Measurements from ENCODE around the gene CD47. TPM values are rescaled to one million over a fixed set of nuclear protein-coding genes. Genes with fewer than 3 reads are reported as not detected.

The CD47 gene
- total RNA-seq, 1 experiment from 2014 or later, result 16.3 TPM

GRCh38 chr3:108024146-108024850 lies 66.5 kb downstream of the CD47 start:
- Mint-ChIP-seq H3K4me3 (no peak overlapping the region), H3K36me3 (peaks cover 10% of the 10 kb centered on the region; the same call in 1 of the 2 replicates), H3K27me3 (ENCODE audit: low read depth) (peaks cover 3% of the 10 kb centered on the region; the same call in 1 of the 2 replicates), H3K4me1 (peaks cover 28% of the 10 kb centered on the region), H3K9me3 (peaks cover 9% of the 10 kb centered on the region), H3K27ac (no peak overlapping the region)
- no peak for TF ChIP-seq ZNF263 (CRISPR knock-in tag; IDR thresholded peaks at IDR 0.05; ENCODE audit: low read depth)
- TF ChIP-seq CDX4 (CRISPR knock-in tag; IDR thresholded peaks at IDR 0.05; ENCODE audit: borderline replicate concordance), result no peak
- TF ChIP-seq ATF6 (CRISPR knock-in tag; IDR thresholded peaks at IDR 0.05), result no peak
- TF ChIP-seq ERG (CRISPR knock-in tag; IDR thresholded peaks at IDR 0.05), result no peak
- no peak for TF ChIP-seq FOXK1 (CRISPR knock-in tag; IDR thresholded peaks at IDR 0.05)
- TF ChIP-seq IRF1 (CRISPR knock-in tag; IDR thresholded peaks at IDR 0.05), result no peak
- TF ChIP-seq ELF4 (CRISPR knock-in tag; IDR thresholded peaks at IDR 0.05; ENCODE audit: low read depth), result no peak
- no peak for TF ChIP-seq ZNF281 (CRISPR knock-in tag; IDR thresholded peaks at IDR 0.05)
- no peak for TF ChIP-seq ZNF317 (CRISPR knock-in tag; IDR thresholded peaks at IDR 0.05; ENCODE audit: borderline replicate concordance, low read depth)
- ChIA-PET POLR2A (no interaction called here), CTCF (interaction anchor here (0.9 kb wide), 1 partner anchor 9 kb away, joined by 3 read pairs; no protein-coding TSS in a partner anchor)
- no peak for ATAC-seq
- no peak for DNase-seq (ENCODE audit: low spot score)

- DNase-seq (ENCODE audit: low spot score) (no peak), ATAC-seq (no peak)
- TF ChIP-seq CDX4 (CRISPR knock-in tag; IDR thresholded peaks at IDR 0.05; ENCODE audit: borderline replicate concordance) (no peak), EMX1 (CRISPR knock-in tag; IDR thresholded peaks at IDR 0.05) (no peak), RORB (CRISPR knock-in tag; IDR thresholded peaks at IDR 0.05) (no peak), PREB (CRISPR knock-in tag; IDR thresholded peaks at IDR 0.05; ENCODE audit: borderline replicate concordance) (no peak)
- H3K27me3 Mint-ChIP-seq (ENCODE audit: low read depth), result peaks cover 3% of the 10 kb centered on the region; the same call in 1 of the 2 replicates
- peaks cover 7% of the 10 kb centered on the region for H3K9me3 Mint-ChIP-seq
- no peak overlapping the region for H3K4me3 Mint-ChIP-seq
- ChIA-PET CTCF (no interaction called here), POLR2A (no interaction called here)
- H3K27ac Mint-ChIP-seq, result no peak overlapping the region
- H3K4me1 Mint-ChIP-seq, result peaks cover 36% of the 10 kb centered on the region
- peaks cover 9% of the 10 kb centered on the region; the same call in 1 of the 2 replicates for H3K36me3 Mint-ChIP-seq
Observed at GRCh38 chr3:108022256-108023150, 68.3 kb downstream of the CD47 start.
